ENCODE measurements around the gene IFITM2. TPM values are rescaled to one million over a fixed set of nuclear protein-coding genes. Genes with fewer than 3 reads are reported as not detected.
"Not testable (repeated sequence)": the region's sequence is repeated elsewhere in the genome, so short reads cannot be mapped to it uniquely, and the experiment has no call there.

The IFITM2 gene
- total RNA-seq, 1 donor: 52.9 TPM

- Histone ChIP-seq H3K4me1 (ENCODE audit: insufficient read depth, low read length) (peaks cover 40% of the 10 kb centered on the region), H3K4me3 (ENCODE audit: low read length) (peak overlapping the region; percentile 41)
- H3K9me3 ChIP-seq (ENCODE audit: low read depth, low read length); H3K27me3 ChIP-seq (ENCODE audit: insufficient read depth, low read length): not testable (repeated sequence)
These were observed 10.9 kb downstream of the IFITM2 start for GRCh38 chr11:318405-319120.

- H3K9me3 ChIP-seq (ENCODE audit: low read depth, low read length); H3K27me3 ChIP-seq (ENCODE audit: insufficient read depth, low read length): not testable (repeated sequence)
- H3K4me1 ChIP-seq (ENCODE audit: insufficient read depth, low read length): peaks cover 35% of the 10 kb centered on the region
- H3K4me3 ChIP-seq (ENCODE audit: low read length): peak overlapping the region; percentile 41
These were observed 11.7 kb downstream of the IFITM2 start for GRCh38 chr11:319121-319887.

- Histone ChIP-seq H3K4me3 (ENCODE audit: low read length) (peak overlapping the region; percentile 41), H3K4me1 (ENCODE audit: insufficient read depth, low read length) (peaks cover 40% of the 10 kb centered on the region)
- H3K27me3 ChIP-seq (ENCODE audit: insufficient read depth, low read length); H3K9me3 ChIP-seq (ENCODE audit: low read depth, low read length): not testable (repeated sequence)
These were observed 12.3 kb downstream of the IFITM2 start for GRCh38 chr11:319888-320273.

- Histone ChIP-seq H3K4me1 (ENCODE audit: insufficient read depth, low read length) (peaks cover 45% of the 10 kb centered on the region), H3K9me3 (ENCODE audit: low read depth, low read length) (no peaks in the 10 kb centered on the region), H3K27me3 (ENCODE audit: insufficient read depth, low read length) (no peaks in the 10 kb centered on the region), H3K4me3 (ENCODE audit: low read length) (no peak overlapping the region)
These were observed 16.5 kb downstream of the IFITM2 start for GRCh38 chr11:324156-324555.

- not testable (repeated sequence) for H3K27me3 ChIP-seq (ENCODE audit: insufficient read depth, low read length); H3K9me3 ChIP-seq (ENCODE audit: low read depth, low read length); H3K4me3 ChIP-seq (ENCODE audit: low read length)
- H3K4me1 ChIP-seq (ENCODE audit: insufficient read depth, low read length): peaks cover 52% of the 10 kb centered on the region
These were observed 17.2 kb downstream of the IFITM2 start for GRCh38 chr11:324593-325517.

- Histone ChIP-seq H3K27me3 (ENCODE audit: insufficient read depth, low read length) (no peaks in the 10 kb centered on the region), H3K9me3 (ENCODE audit: low read depth, low read length) (no peaks in the 10 kb centered on the region), H3K4me1 (ENCODE audit: insufficient read depth, low read length) (peaks cover 58% of the 10 kb centered on the region), H3K4me3 (ENCODE audit: low read length) (no peak overlapping the region)
These were observed 18.4 kb downstream of the IFITM2 start for GRCh38 chr11:325796-326591.

- Histone ChIP-seq H3K4me3 (ENCODE audit: low read length) (no peak overlapping the region), H3K27me3 (ENCODE audit: insufficient read depth, low read length) (no peaks in the 10 kb centered on the region), H3K4me1 (ENCODE audit: insufficient read depth, low read length) (peaks cover 62% of the 10 kb centered on the region), H3K9me3 (ENCODE audit: low read depth, low read length) (no peaks in the 10 kb centered on the region)
These were observed 18.9 kb downstream of the IFITM2 start for GRCh38 chr11:326592-326841.

- Histone ChIP-seq H3K4me3 (ENCODE audit: low read length) (no peak overlapping the region), H3K4me1 (ENCODE audit: insufficient read depth, low read length) (peaks cover 65% of the 10 kb centered on the region), H3K9me3 (ENCODE audit: low read depth, low read length) (no peaks in the 10 kb centered on the region), H3K27me3 (ENCODE audit: insufficient read depth, low read length) (no peaks in the 10 kb centered on the region)
These were observed 19.4 kb downstream of the IFITM2 start for GRCh38 chr11:326842-327580.

GRCh38 chr11:327581-327923 lies 19.9 kb downstream of the IFITM2 start:
- H3K4me3 ChIP-seq (ENCODE audit: low read length): no peak overlapping the region
- peaks cover 65% of the 10 kb centered on the region for H3K4me1 ChIP-seq (ENCODE audit: insufficient read depth, low read length)

GRCh38 chr11:328012-328411 lies 20.4 kb downstream of the IFITM2 start:
- H3K27me3 ChIP-seq (ENCODE audit: insufficient read depth, low read length): no peaks in the 10 kb centered on the region
- peaks cover 65% of the 10 kb centered on the region for H3K4me1 ChIP-seq (ENCODE audit: insufficient read depth, low read length)

More at GRCh38 chr11:327581-327923, 19.9 kb downstream of the IFITM2 start:
- Histone ChIP-seq H3K9me3 (ENCODE audit: low read depth, low read length) (no peaks in the 10 kb centered on the region), H3K27me3 (ENCODE audit: insufficient read depth, low read length) (no peaks in the 10 kb centered on the region)

GRCh38 chr11:328516-329100 lies 21.0 kb downstream of the IFITM2 start:
- not testable (repeated sequence) for H3K9me3 ChIP-seq (ENCODE audit: low read depth, low read length); H3K27me3 ChIP-seq (ENCODE audit: insufficient read depth, low read length); H3K4me3 ChIP-seq (ENCODE audit: low read length)
- H3K4me1 ChIP-seq (ENCODE audit: insufficient read depth, low read length): peaks cover 65% of the 10 kb centered on the region

More at GRCh38 chr11:328012-328411, 20.4 kb downstream of the IFITM2 start:
- H3K4me3 ChIP-seq (ENCODE audit: low read length): no peak overlapping the region
- no peaks in the 10 kb centered on the region for H3K9me3 ChIP-seq (ENCODE audit: low read depth, low read length)

- no peaks in the 10 kb centered on the region for H3K9me3 ChIP-seq (ENCODE audit: low read depth, low read length)
- peaks cover 57% of the 10 kb centered on the region for H3K4me1 ChIP-seq (ENCODE audit: insufficient read depth, low read length)
- no peak overlapping the region for H3K4me3 ChIP-seq (ENCODE audit: low read length)
- no peaks in the 10 kb centered on the region for H3K27me3 ChIP-seq (ENCODE audit: insufficient read depth, low read length)
These were observed 22.3 kb downstream of the IFITM2 start for GRCh38 chr11:329886-330253.

- Histone ChIP-seq H3K4me3 (ENCODE audit: low read length) (no peak overlapping the region), H3K4me1 (ENCODE audit: insufficient read depth, low read length) (peaks cover 57% of the 10 kb centered on the region), H3K27me3 (ENCODE audit: insufficient read depth, low read length) (no peaks in the 10 kb centered on the region), H3K9me3 (ENCODE audit: low read depth, low read length) (no peaks in the 10 kb centered on the region)
These were observed 22.7 kb downstream of the IFITM2 start for GRCh38 chr11:330307-330693.

All from mononuclear cell (primary cell).